Cerebellar nuclear complex (tissue), 1 donor: ENCODE results near the gene LDHB.
"Not testable (repeated sequence)": the region's sequence is repeated elsewhere in the genome, so short reads cannot be mapped to it uniquely, and the experiment has no call there.

Source experiments
- DNase-seq, 2 experiments: peaks; one replicate each; lab custom pipeline; 2025; lab: John Stamatoyannopoulos, UW

Gene LDHB

GRCh38 chr12:21607701-21608100 lies 49.9 kb downstream of the LDHB start:
- DNase-seq: no peak

GRCh38 chr12:21606175-21606574 lies 51.5 kb downstream of the LDHB start:
- no peak for DNase-seq

GRCh38 chr12:21604245-21605101 lies 53.2 kb downstream of the LDHB start, which contains the start of gene GYS2:
Gene GYS2, minus strand, starts transcription at chr12:21604847. Its CDS starts 255 bp downstream, at chr12:21604592.
- no peak for DNase-seq

GRCh38 chr12:21602774-21603173 lies 54.9 kb downstream of the LDHB start:
- no peak for DNase-seq

GRCh38 chr12:21600196-21600595 lies 57.4 kb downstream of the LDHB start:
- DNase-seq: no peak

- DNase-seq: no peak
Measured at GRCh38 chr12:21599143-21599999, 58.3 kb downstream of the LDHB start.

GRCh38 chr12:21598651-21599050 lies 59.0 kb downstream of the LDHB start:
- no peak for DNase-seq

GRCh38 chr12:21595356-21595755 lies 62.3 kb downstream of the LDHB start:
- DNase-seq: not testable (repeated sequence)

- DNase-seq: no peak
Measured at GRCh38 chr12:21585485-21585884, 72.2 kb downstream of the LDHB start.
